Measurements from ENCODE around the gene CAMK1D. TPM values are rescaled to one million over a fixed set of nuclear protein-coding genes. Genes with fewer than 3 reads are reported as not detected.

Gene CAMK1D
- total RNA-seq, 6 experiments from 2014 or later: 5.3 to 10.8 (median 9.5) TPM

DNA sequence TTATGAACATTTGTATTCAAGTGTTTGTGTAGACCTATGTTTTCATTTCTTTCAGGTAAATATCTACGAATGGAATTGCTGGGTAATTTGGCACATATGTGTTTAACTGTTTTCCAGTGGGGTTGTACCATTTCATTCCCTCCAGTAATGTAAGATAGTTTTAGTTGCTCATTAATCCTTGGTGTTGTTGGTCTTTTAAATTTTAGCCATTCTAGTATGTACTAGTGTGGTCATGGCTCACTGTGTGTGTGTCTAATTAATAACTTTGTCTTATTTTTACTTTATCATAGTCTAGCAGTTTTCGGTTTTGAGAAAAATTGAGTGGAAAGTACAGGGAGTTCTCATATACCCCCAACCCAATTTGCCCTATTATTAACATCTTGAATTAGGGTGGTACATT lies 278.8 kb downstream of the CAMK1D start:
- WGBS (ENCODE audit: insufficient coverage, low coverage, low lambda C conversion rate, missing lambda C conversion rate): 31% methylated on average over 2 of the region's 2 CpGs
- Histone ChIP-seq H3K4me1 (peaks cover 0 to 35% (median 10%) of the 10 kb centered on the region in 4 donors), H3K27ac (no peak overlapping the region), H3K9me3 (no peaks in the 10 kb centered on the region), H3K27me3 (no peaks in the 10 kb centered on the region), H3K4me3 (no peak overlapping the region), H3K36me3 (no peaks in the 10 kb centered on the region)
- DNase-seq (no peak), ATAC-seq (no peak)
- TF ChIP-seq POLR2A (IDR thresholded peaks at IDR 0.05) (no peak), CTCF (IDR thresholded peaks at IDR 0.05) (no peak)
- intact Hi-C loops (cut with DNase I): no loop called here

DNA sequence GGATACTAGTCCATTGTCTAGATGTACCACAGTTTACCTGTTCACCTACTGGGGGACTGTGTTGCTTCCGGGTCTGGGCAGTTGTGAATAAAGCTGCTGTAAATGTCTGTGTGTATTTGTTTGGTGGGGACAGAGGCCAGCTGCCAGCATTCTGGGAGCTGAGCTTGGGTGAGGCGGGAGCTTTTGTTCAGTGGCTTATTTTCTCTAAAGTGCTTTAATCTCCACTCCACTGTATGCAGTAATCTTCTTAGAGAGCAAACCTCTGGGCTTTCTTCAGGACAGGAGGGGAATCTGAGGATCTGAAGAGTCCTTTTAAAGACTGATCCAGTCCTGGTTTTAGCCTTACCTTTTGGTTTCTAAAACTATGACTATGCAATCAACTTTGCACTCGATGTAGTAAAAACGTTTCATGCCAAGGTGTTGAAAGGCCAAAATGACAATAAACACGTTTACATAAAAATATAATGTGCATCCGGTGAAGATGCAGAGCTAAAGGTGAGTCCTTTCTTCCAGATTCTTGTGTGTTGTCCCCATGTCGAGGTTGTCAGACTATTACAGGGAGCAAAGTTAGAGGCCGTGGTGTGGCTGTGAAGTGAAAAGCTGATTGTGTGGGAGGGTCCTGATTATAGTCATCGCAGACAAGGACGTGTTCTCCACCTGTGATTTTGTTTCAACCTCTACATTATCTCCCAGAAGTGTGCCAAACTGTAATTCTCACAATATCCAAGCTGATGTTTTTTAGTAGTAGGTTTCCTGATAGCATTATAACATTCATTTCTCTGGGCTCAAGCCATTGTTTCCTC lies 279.8 kb downstream of the CAMK1D start:
- no peak for DNase-seq
- Histone ChIP-seq H3K9me3 (no peaks in the 10 kb centered on the region), H3K27ac (peak overlapping the region in 1 of 3 donors; percentile 24), H3K36me3 (no peaks in the 10 kb centered on the region), H3K4me3 (no peak overlapping the region), H3K4me1 (peaks cover 0 to 35% (median 10%) of the 10 kb centered on the region in 4 donors), H3K27me3 (no peaks in the 10 kb centered on the region)
- TF ChIP-seq POLR2A (IDR thresholded peaks at IDR 0.05): peak; percentile 15
- TF ChIP-seq CTCF (IDR thresholded peaks at IDR 0.05): no peak
- ATAC-seq: peak; percentile 14 to 62 (median 26)
- intact Hi-C loops (cut with DNase I): no loop called here
- WGBS (ENCODE audit: insufficient coverage, low coverage, low lambda C conversion rate, missing lambda C conversion rate): 19% methylated on average over 10 of the region's 10 CpGs

DNA sequence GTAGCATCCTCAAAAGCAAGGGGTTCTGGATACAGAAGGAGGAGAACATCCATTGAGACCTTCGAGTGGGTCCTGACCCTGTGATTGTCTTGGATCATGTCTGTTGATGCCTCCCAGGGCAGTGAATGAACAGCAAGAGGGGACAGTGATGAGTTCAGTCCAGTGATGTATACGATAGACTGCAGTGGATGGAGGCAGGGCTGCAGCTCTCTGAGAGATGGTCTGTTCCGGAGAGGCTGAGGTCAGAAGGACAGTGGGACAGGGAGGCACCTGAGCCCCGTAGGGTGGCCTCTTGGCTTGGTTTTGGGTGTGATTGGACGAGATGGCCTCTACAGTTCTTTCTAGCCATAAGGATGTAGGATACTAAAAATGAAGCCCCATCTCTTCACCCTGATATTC lies 280.4 kb downstream of the CAMK1D start:
- H3K27ac ChIP-seq: no peak overlapping the region
- H3K9me3 ChIP-seq: no peaks in the 10 kb centered on the region
- H3K36me3 ChIP-seq: no peaks in the 10 kb centered on the region
- WGBS (ENCODE audit: insufficient coverage, low coverage, low lambda C conversion rate, missing lambda C conversion rate): 96% methylated on average over 3 of the region's 5 CpGs
- ATAC-seq (no peak), DNase-seq (no peak)
- H3K4me1 ChIP-seq: peaks cover 0 to 35% (median 10%) of the 10 kb centered on the region in 4 donors
- no peak for TF ChIP-seq CTCF (IDR thresholded peaks at IDR 0.05)
- no peak for TF ChIP-seq POLR2A (IDR thresholded peaks at IDR 0.05)
- no peak overlapping the region for H3K4me3 ChIP-seq
- intact Hi-C loops (cut with DNase I): no loop called here
- H3K27me3 ChIP-seq: no peaks in the 10 kb centered on the region

GRCh38 chr10:12631216-12631615 lies 281.9 kb downstream of the CAMK1D start:
- peaks cover 0 to 35% (median 10%) of the 10 kb centered on the region in 4 donors for H3K4me1 ChIP-seq
- ATAC-seq (peak in 3 of 4 donors; percentile 19 to 50 (median 50)), DNase-seq (no peak)
- WGBS (ENCODE audit: insufficient coverage, low coverage, low lambda C conversion rate, missing lambda C conversion rate): 49% methylated on average over 3 of the region's 3 CpGs
- intact Hi-C loops (cut with DNase I): no loop called here
- TF ChIP-seq CTCF (IDR thresholded peaks at IDR 0.05) (no peak), POLR2A (IDR thresholded peaks at IDR 0.05) (no peak)
- peak overlapping the region in 2 of 3 donors; percentile 76 for H3K27ac ChIP-seq
- no peaks in the 10 kb centered on the region for H3K9me3 ChIP-seq
- H3K27me3 ChIP-seq: no peaks in the 10 kb centered on the region
- H3K36me3 ChIP-seq: no peaks in the 10 kb centered on the region
- H3K4me3 ChIP-seq: no peak overlapping the region

Measured in right lobe of liver (tissue), 6 donors.